ENCODE measurements around the gene SERPINB6. TPM values are rescaled to one million over a fixed set of nuclear protein-coding genes. Genes with fewer than 3 reads are reported as not detected.

SERPINB6 gene
- total RNA-seq, 1 donor from 2014 or later = 93.8 TPM

DNA sequence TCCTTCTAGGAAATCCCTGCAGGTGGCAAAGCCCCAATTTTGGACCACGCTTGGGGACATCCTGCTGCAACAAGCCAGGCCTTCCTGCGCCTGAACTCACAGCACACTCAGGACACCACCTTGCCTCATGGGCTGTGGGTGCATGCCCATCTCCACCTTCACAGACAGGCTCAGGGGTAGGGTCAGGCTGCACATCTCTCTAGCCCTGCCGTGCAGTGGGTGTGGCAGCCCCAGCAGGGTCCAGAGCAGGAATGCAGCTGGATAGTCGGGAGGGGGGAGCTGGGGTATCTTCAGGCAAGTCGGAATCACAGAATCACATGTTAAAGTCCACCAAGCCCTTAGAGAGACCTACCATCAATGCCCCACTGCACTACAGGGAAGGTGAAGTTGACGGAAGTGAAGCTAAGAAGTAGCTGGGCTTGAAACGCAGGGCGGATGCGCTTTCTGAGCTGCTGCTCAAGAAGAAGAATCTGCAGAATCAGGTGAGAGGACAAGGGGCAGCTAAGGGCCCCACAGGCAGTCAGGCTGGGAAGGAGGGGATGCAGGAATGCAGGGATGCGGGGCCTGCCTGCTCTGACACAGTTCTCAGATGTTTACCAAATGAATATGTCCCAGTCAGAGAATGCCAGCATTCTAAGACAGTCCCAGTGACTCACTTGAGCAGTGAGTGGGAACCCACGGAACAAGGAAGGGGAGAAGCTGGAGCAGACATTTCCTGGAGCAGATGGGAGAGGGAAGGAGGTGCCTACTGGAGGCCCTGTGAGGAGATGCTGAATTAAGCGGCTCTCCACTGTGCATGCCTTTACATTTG is 11.3 kb downstream of the SERPINB6 start:
- no peak overlapping the region for H3K4me3 ChIP-seq
- H3K4me1 ChIP-seq = peaks cover 65% of the 10 kb centered on the region
- intact Hi-C loops (cut with DNase I) = no loop called here
- H3K36me3 ChIP-seq = no peaks in the 10 kb centered on the region
- H3K9me3 ChIP-seq = no peaks in the 10 kb centered on the region
- DNase-seq (ENCODE audit: extremely low spot score in 2 of 2) = no peak
- H3K27ac ChIP-seq = peak overlapping the region; percentile 24
- no peaks in the 10 kb centered on the region for H3K27me3 ChIP-seq
- TF ChIP-seq POLR2A (IDR thresholded peaks at IDR 0.05) (no peak), POLR2AphosphoS5 (IDR thresholded peaks at IDR 0.05; ENCODE audit: insufficient read depth in 1 of 2, low read depth in 1 of 2) (no peak)
- TF ChIP-seq, protein P1, sequence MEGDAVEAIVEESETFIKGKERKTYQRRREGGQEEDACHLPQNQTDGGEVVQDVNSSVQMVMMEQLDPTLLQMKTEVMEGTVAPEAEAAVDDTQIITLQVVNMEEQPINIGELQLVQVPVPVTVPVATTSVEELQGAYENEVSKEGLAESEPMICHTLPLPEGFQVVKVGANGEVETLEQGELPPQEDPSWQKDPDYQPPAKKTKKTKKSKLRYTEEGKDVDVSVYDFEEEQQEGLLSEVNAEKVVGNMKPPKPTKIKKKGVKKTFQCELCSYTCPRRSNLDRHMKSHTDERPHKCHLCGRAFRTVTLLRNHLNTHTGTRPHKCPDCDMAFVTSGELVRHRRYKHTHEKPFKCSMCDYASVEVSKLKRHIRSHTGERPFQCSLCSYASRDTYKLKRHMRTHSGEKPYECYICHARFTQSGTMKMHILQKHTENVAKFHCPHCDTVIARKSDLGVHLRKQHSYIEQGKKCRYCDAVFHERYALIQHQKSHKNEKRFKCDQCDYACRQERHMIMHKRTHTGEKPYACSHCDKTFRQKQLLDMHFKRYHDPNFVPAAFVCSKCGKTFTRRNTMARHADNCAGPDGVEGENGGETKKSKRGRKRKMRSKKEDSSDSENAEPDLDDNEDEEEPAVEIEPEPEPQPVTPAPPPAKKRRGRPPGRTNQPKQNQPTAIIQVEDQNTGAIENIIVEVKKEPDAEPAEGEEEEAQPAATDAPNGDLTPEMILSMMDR (IDR thresholded peaks at IDR 0.05) = no peak

DNA sequence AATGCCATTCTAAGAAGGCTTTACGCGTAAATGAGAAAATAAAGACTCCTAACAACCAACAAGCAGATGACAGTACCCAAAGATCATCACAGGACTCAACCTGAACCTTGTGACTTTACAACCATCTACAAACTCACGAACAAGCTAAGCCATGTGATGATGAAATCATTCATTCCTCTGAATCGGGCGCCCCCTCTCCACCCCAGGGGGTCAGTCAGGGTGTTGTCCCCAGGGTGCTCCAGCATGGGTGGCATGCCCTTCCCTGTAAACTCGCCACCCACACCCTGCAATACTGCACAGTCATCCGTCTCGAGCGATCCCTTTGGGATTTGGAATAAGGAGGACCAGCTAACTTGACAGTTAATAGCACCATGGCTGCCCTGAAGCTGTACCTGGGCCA is 12.6 kb downstream of the SERPINB6 start:
- Histone ChIP-seq H3K27me3 (no peaks in the 10 kb centered on the region), H3K9me3 (no peaks in the 10 kb centered on the region), H3K36me3 (no peaks in the 10 kb centered on the region), H3K4me1 (peaks cover 65% of the 10 kb centered on the region), H3K4me3 (no peak overlapping the region), H3K27ac (no peak overlapping the region)
- TF ChIP-seq POLR2A (IDR thresholded peaks at IDR 0.05) = no peak
- no peak for TF ChIP-seq POLR2AphosphoS5 (IDR thresholded peaks at IDR 0.05; ENCODE audit: insufficient read depth in 1 of 2, low read depth in 1 of 2)
- TF ChIP-seq, protein P1 (IDR thresholded peaks at IDR 0.05) = no peak
- intact Hi-C loops (cut with DNase I) = no loop called here
- no peak for DNase-seq (ENCODE audit: extremely low spot score in 2 of 2)

DNA sequence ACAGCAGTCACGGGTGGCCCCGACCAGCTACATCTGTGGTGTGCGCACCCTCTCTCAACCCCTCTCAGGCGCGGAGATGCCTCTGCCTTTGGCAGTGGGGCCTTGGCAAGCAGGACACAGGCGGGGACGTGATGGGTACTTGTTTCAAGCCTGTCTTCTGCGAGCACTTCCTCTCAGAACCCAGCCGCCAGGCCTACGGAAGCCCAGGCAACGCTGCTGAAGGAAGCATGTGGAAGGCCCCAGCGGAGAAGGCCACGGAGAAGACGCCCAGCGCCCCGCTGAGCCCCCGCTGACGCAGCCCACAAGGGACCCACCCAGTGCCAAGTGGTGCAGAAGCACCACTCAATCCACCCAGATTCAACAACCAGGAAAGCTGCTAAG is 13.0 kb downstream of the SERPINB6 start:
- Histone ChIP-seq H3K27ac (peak overlapping the region; percentile 45), H3K27me3 (no peaks in the 10 kb centered on the region), H3K4me1 (peaks cover 65% of the 10 kb centered on the region), H3K9me3 (no peaks in the 10 kb centered on the region), H3K4me3 (no peak overlapping the region), H3K36me3 (no peaks in the 10 kb centered on the region)
- intact Hi-C loops (cut with DNase I) = no loop called here
- TF ChIP-seq, protein P1 (IDR thresholded peaks at IDR 0.05) = no peak
- TF ChIP-seq POLR2A (IDR thresholded peaks at IDR 0.05) (no peak), POLR2AphosphoS5 (IDR thresholded peaks at IDR 0.05; ENCODE audit: insufficient read depth in 1 of 2, low read depth in 1 of 2) (no peak)
- DNase-seq (ENCODE audit: extremely low spot score in 2 of 2) = no peak

DNA sequence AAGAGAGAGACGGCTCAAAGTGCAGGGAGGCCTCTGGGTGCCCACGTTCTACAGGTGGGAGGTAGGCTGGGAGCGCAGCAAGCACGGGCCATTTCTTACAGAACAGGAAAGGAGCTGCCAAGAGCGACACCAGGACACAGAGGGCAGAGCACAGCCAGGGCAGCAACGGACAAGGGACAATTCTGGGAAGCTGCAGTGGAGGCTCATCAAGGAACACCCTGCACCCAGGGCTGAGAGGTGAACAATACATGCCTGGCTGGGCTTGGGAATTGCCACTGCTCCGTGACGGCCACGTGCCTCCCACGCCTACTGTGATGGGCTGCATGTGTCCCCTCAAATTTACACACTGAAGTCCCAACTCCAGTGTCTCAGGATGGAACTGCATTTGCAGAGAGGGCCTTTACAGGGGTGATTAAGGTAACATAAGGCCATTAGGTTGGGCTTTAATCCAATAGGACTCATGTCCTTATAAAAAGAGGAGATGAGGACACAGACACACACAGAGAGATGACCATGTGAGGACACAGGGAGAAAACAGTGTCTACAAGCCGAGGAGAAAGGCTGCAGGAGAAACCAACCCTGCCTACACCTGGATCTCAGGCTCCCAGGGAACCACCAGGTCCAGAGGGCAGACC is 13.6 kb downstream of the SERPINB6 start:
- Histone ChIP-seq H3K36me3 (no peaks in the 10 kb centered on the region), H3K27ac (peak overlapping the region; percentile 45), H3K9me3 (no peaks in the 10 kb centered on the region), H3K27me3 (no peaks in the 10 kb centered on the region), H3K4me1 (peaks cover 60% of the 10 kb centered on the region), H3K4me3 (no peak overlapping the region)
- no peak for DNase-seq (ENCODE audit: extremely low spot score in 2 of 2)
- intact Hi-C loops (cut with DNase I) = no loop called here
- no peak for TF ChIP-seq POLR2A (IDR thresholded peaks at IDR 0.05)
- TF ChIP-seq, protein P1 (IDR thresholded peaks at IDR 0.05) = no peak
